Lower lobe of right lung (tissue), 2 donors: ENCODE measurements around the gene KTN1. TPM values are rescaled to one million over a fixed set of nuclear protein-coding genes. Genes with fewer than 3 reads are reported as not detected.
A peak's percentile ranks its signal among the peaks of the same experiment; 100 is the strongest.

Experiments
- ATAC-seq, 2 donors: fragments of 200-7000 bp; cut with Tn5 transposase; one replicate each; pipeline ENCODE4 v1.9.1; 2020 to 2022; ENCODE audit warnings: mild to moderate bottlenecking in 2 of 2, moderate library complexity in 2 of 2
- DNase-seq: peaks from one replicate; pipeline ENCODE4 v3.0.0-alpha.2; 2020
- H3K27ac ChIP-seq: fragments of 200-600 bp; one replicate; pipeline ENCODE4 v1.8.0; 2022
- H3K27me3 ChIP-seq: fragments of 200-600 bp; one replicate; pipeline ENCODE4 v1.8.0; 2022; ENCODE audit warnings: low read depth
- H3K36me3 ChIP-seq: fragments of 200-600 bp; one replicate; pipeline ENCODE4 v1.8.0; 2022; ENCODE audit warnings: mild to moderate bottlenecking
- H3K4me1 ChIP-seq: fragments of 200-600 bp; one replicate; pipeline ENCODE4 v1.8.0; 2022
- H3K4me3 ChIP-seq: fragments of 200-600 bp; one replicate; pipeline ENCODE4 v1.8.0; 2022; ENCODE audit warnings: mild to moderate bottlenecking
- H3K9me3 ChIP-seq: fragments of 200-600 bp; one replicate; pipeline ENCODE4 v1.8.0; 2022
- CTCF ChIP-seq: fragments of 200-600 bp; IDR thresholded peaks from one replicate; pipeline ENCODE4 v1.8.0; 2022; ENCODE audit warnings: antibody characterized with exemption, mild to moderate bottlenecking
- intact Hi-C: fragments of 100-400 bp; cut with DNase I; formaldehyde crosslinking; loops from one replicate; pipeline ENCODE4 v1.11.0; 2022
- total RNA-seq: library from RNA; stranded (reverse); fragmentation: NEBNext Ultra II Directional; extraction: Animal tissue kit (Norgen Biotek cat#: 25700); gene quantifications from one replicate; pipeline ENCODE4 v1.2.1, GENCODE V29; 2021
- donor health status: DM: no; HTN: yes; CAD: no; lungs with severe emphysema.

KTN1 gene
- total RNA-seq, 1 donor from 2014 or later: 164 TPM

- H3K4me1 ChIP-seq: peaks cover 10% of the 10 kb centered on the region
- no peak for ATAC-seq
- intact Hi-C loops: no loop called here
- no peak for TF ChIP-seq CTCF
- no peaks in the 10 kb centered on the region for H3K9me3 ChIP-seq
- no peak overlapping the region for H3K27ac ChIP-seq
- no peaks in the 10 kb centered on the region for H3K36me3 ChIP-seq
- H3K4me3 ChIP-seq: no peak overlapping the region
- DNase-seq: no peak
- no peaks in the 10 kb centered on the region for H3K27me3 ChIP-seq
These were observed 124.6 kb downstream of the KTN1 start for GRCh38 chr14:55704654-55705053.

- H3K9me3 ChIP-seq: no peaks in the 10 kb centered on the region
- no peak for TF ChIP-seq CTCF
- peaks cover 10% of the 10 kb centered on the region for H3K4me1 ChIP-seq
- H3K36me3 ChIP-seq: no peaks in the 10 kb centered on the region
- intact Hi-C loops: no loop called here
- H3K4me3 ChIP-seq: no peak overlapping the region
- peak overlapping the region; percentile 46 for H3K27ac ChIP-seq
- DNase-seq (peak; percentile 83), ATAC-seq (peak; percentile 92 to 98)
- no peaks in the 10 kb centered on the region for H3K27me3 ChIP-seq
These were observed 125.8 kb downstream of the KTN1 start for GRCh38 chr14:55705651-55706364.

GRCh38 chr14:55706365-55706684 lies 126.3 kb downstream of the KTN1 start:
- Histone ChIP-seq H3K36me3 (no peaks in the 10 kb centered on the region), H3K27ac (no peak overlapping the region), H3K9me3 (no peaks in the 10 kb centered on the region), H3K27me3 (no peaks in the 10 kb centered on the region), H3K4me3 (no peak overlapping the region), H3K4me1 (peaks cover 10% of the 10 kb centered on the region)
- TF ChIP-seq CTCF: no peak
- intact Hi-C loops: no loop called here
- DNase-seq (no peak), ATAC-seq (peak in 1 of 2 donors; percentile 53)

GRCh38 chr14:55706893-55707292 lies 126.9 kb downstream of the KTN1 start:
- no peak for TF ChIP-seq CTCF
- Histone ChIP-seq H3K27me3 (no peaks in the 10 kb centered on the region), H3K4me3 (no peak overlapping the region), H3K9me3 (no peaks in the 10 kb centered on the region), H3K4me1 (peaks cover 10% of the 10 kb centered on the region), H3K27ac (no peak overlapping the region), H3K36me3 (no peaks in the 10 kb centered on the region)
- intact Hi-C loops: no loop called here
- DNase-seq (no peak), ATAC-seq (no peak)

- no peaks in the 10 kb centered on the region for H3K9me3 ChIP-seq
- intact Hi-C loops: no loop called here
- peaks cover 10% of the 10 kb centered on the region for H3K4me1 ChIP-seq
- no peak overlapping the region for H3K27ac ChIP-seq
- H3K27me3 ChIP-seq: no peaks in the 10 kb centered on the region
- H3K36me3 ChIP-seq: no peaks in the 10 kb centered on the region
- TF ChIP-seq CTCF: peak; percentile 66
- DNase-seq (no peak), ATAC-seq (peak; percentile 34 to 47)
- no peak overlapping the region for H3K4me3 ChIP-seq
These were observed 127.4 kb downstream of the KTN1 start for GRCh38 chr14:55707365-55707804.
